HEK293T (cell line): ENCODE results near the gene URAD.
A peak's percentile ranks its signal among the peaks of the same experiment; 100 is the strongest.

ENCODE experiments used
- CTCF ChIA-PET: fragments of 350-600 bp; formaldehyde crosslinking; extraction: SDS; loops from one replicate; lab custom pipeline; 2021; ENCODE audit warnings: antibody characterized with exemption, inconsistent platforms; lab: Yijun Ruan, JAX
- POLR2A ChIA-PET: fragments of 350-600 bp; formaldehyde crosslinking; extraction: SDS; loops from one replicate; lab custom pipeline; 2020; ENCODE audit warnings: antibody characterized with exemption, inconsistent platforms; lab: Yijun Ruan, JAX
- DNase-seq: peaks from one replicate; pipeline ENCODE4 v3.0.0; 2012; ENCODE audit warnings: mixed read lengths; ENCODE audit errors: extremely low spot score
- ARNT ChIP-seq: fragments of 450-650 bp; IDR thresholded peaks from 2 replicates; pipeline ENCODE4 v1.6.1; 2017; ENCODE audit warnings: mild to moderate bottlenecking
- BHLHE40 ChIP-seq: fragments of 450-650 bp; IDR thresholded peaks from 2 replicates; pipeline ENCODE4 v1.6.1; 2016; ENCODE audit warnings: mild to moderate bottlenecking, moderate library complexity, borderline replicate concordance
- CTBP1 ChIP-seq: fragments of 450-650 bp; IDR thresholded peaks from 2 replicates; pipeline ENCODE4 v1.6.1; 2016; ENCODE audit warnings: borderline replicate concordance
- ELF4 ChIP-seq: fragments of 450-650 bp; IDR thresholded peaks from 2 replicates; pipeline ENCODE4 v1.6.1; 2017; ENCODE audit warnings: antibody characterized with exemption
- FOXA1 ChIP-seq: fragments of 450-650 bp; IDR thresholded peaks from 2 replicates; pipeline ENCODE4 v1.6.1; 2016; ENCODE audit warnings: mild to moderate bottlenecking
- FOXK2 ChIP-seq: fragments of 450-650 bp; IDR thresholded peaks from 2 replicates; pipeline ENCODE4 v1.6.1; 2016; ENCODE audit warnings: mild to moderate bottlenecking
- FOXM1 ChIP-seq: fragments of 450-650 bp; IDR thresholded peaks from 2 replicates; pipeline ENCODE4 v1.6.1; 2017; ENCODE audit warnings: mild to moderate bottlenecking, borderline replicate concordance
- HDGF ChIP-seq: fragments of 450-650 bp; IDR thresholded peaks from 2 replicates; pipeline ENCODE4 v1.6.1; 2017; ENCODE audit warnings: antibody characterized with exemption, borderline replicate concordance
- L3MBTL2 ChIP-seq: fragments of 450-650 bp; conservative IDR thresholded peaks from 2 replicates; pipeline ENCODE4 v1.6.1; 2016; ENCODE audit warnings: mild to moderate bottlenecking
- LEF1 ChIP-seq: fragments of 450-650 bp; IDR thresholded peaks from 2 replicates; pipeline ENCODE4 v1.6.1; 2017; ENCODE audit warnings: mild to moderate bottlenecking, borderline replicate concordance
- NFRKB ChIP-seq: fragments of 450-650 bp; IDR thresholded peaks from 2 replicates; pipeline ENCODE4 v1.6.1; 2016; ENCODE audit warnings: mild to moderate bottlenecking, moderate library complexity
- SP1 ChIP-seq: fragments of 450-650 bp; IDR thresholded peaks from 2 replicates; pipeline ENCODE4 v1.6.1; 2017
- SUZ12 ChIP-seq: fragments of 450-650 bp; IDR thresholded peaks from 2 replicates; pipeline ENCODE4 v1.6.1; 2016; ENCODE audit warnings: mild to moderate bottlenecking
- TARDBP ChIP-seq: fragments of 450-650 bp; IDR thresholded peaks from 2 replicates; pipeline ENCODE4 v1.6.1; 2016
- ZNF384 ChIP-seq: fragments of 450-650 bp; IDR thresholded peaks from 2 replicates; pipeline ENCODE4 v1.6.1; 2016
- TF ChIP-seq, protein P1 (sequence below): fragments of 450-650 bp; IDR thresholded peaks from 2 replicates; pipeline ENCODE4 v1.6.1; 2016

The URAD gene

GRCh38 chr13:27969082-27969865 is 19.2 kb downstream of the URAD start, which contains the start of gene CDX2:
Gene CDX2 (minus strand): TSS chr13:27969315. CDS start chr13:27969006, 309 bp downstream.
- ChIA-PET CTCF (interaction anchor here (0.8 to 1.7 kb wide), 3 partner anchors 17 to 607 kb away, joined by 3 to 4 read pairs (median 3); no protein-coding TSS in a partner anchor), POLR2A (interaction anchor here (1.0 to 2.3 kb wide), 5 partner anchors 7 to 143 kb away, joined by 4 to 10 read pairs (median 5); no protein-coding TSS in a partner anchor)
- peak; percentile 68 for DNase-seq

DNA sequence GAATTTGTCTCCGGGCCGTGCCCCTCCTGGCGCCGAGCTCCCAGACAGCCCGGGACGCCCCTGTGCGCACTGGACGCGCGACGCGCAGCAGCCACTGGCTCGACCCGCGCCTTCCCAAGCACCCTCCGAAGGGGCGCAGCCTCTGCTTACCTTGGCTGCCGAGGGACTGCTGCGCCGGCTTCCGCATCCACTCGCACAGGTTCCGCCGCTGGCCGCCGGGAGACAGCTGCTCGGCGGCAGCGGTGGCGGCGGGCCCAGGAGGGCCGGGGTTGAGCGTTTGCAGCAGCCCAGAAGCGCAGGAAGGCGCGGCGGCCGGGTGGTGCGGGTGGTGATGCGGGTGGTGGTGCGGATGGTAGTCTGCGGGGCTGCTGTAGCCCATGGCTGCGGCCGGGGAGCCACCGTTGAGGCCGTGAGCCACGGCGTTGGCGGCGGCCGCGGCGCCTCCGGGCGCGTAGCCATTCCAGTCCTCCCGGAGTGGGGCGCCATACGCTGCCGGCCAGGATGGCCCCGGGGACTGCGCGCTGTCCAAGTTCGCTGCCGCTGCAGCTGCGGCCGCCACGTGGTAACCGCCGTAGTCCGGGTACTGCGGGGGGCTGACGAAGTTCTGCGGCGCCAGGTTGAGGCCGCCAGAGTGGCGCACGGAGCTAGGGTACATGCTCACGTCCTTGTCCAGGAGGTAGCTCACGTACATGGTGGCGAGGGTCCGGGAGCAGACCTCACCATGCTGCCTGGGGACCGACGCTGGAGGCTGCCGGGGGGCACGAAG is 20.0 kb downstream of the URAD start:
- ChIA-PET POLR2A (interaction anchor here (1.0 to 2.3 kb wide), 7 partner anchors 8 to 142 kb away, joined by 4 to 10 read pairs (median 5); no protein-coding TSS in a partner anchor), CTCF (interaction anchor here (0.7 to 1.7 kb wide), 5 partner anchors 14 to 606 kb away, joined by 3 to 5 read pairs (median 3); no protein-coding TSS in a partner anchor)
- peak; percentile 71 for TF ChIP-seq L3MBTL2
- TF ChIP-seq HDGF = no peak
- DNase-seq = peak; percentile 27

More at GRCh38 chr13:27969082-27969865, 19.2 kb downstream of the URAD start, which contains the start of gene CDX2:
- TF ChIP-seq SP1 = no peak
- peak; percentile 35; the same call in 1 of the 2 replicates for TF ChIP-seq HDGF
- TF ChIP-seq SUZ12 = no peak
- TF ChIP-seq LEF1 = no peak
- peak; percentile 92 for TF ChIP-seq ARNT
- peak; percentile 30; the same call in 1 of the 2 replicates for TF ChIP-seq L3MBTL2
- TF ChIP-seq, protein P1, sequence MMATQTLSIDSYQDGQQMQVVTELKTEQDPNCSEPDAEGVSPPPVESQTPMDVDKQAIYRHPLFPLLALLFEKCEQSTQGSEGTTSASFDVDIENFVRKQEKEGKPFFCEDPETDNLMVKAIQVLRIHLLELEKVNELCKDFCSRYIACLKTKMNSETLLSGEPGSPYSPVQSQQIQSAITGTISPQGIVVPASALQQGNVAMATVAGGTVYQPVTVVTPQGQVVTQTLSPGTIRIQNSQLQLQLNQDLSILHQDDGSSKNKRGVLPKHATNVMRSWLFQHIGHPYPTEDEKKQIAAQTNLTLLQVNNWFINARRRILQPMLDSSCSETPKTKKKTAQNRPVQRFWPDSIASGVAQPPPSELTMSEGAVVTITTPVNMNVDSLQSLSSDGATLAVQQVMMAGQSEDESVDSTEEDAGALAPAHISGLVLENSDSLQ = peak; percentile 50; the same call in 1 of the 2 replicates
- no peak for TF ChIP-seq BHLHE40

DNA sequence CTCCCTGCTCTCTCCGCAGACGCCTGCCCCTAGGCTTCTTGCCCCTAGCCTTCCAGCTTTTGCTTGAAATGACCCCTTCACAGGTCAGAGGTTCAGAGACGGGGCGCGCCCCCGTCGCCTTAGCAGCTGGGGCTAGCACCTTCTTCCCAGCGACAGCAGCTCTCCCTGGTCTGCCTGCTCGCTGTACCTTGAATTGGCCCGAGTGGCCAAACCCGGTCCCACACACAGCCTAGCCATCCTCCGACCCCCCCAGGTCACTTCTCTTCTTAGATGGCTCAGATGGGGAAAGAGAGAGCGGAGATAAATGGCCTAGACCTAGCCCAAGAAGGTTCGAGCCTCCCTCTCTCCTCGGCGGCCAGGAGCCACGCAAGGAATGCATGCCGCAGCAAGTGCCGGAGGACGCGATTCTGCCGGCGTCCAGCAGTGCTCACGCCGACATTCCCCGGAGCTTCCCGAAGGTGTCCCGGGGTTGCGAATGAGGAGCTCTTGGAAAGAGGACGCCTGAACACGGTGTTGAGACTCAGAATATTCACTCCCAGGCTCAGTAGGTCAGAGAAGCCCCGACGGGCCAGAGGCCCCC is 20.7 kb downstream of the URAD start:
- ChIA-PET POLR2A (interaction anchor here (1.1 to 2.3 kb wide), 6 partner anchors 8 to 141 kb away, joined by 4 to 10 read pairs (median 6); no protein-coding TSS in a partner anchor), CTCF (interaction anchor here (0.7 to 1.7 kb wide), 4 partner anchors 14 to 605 kb away, joined by 3 to 5 read pairs (median 4); no protein-coding TSS in a partner anchor)
- TF ChIP-seq L3MBTL2 (no peak; the same call in 1 of the 2 replicates), FOXM1 (no peak), SUZ12 (no peak), ARNT (no peak), LEF1 (no peak), ZNF384 (no peak), HDGF (no peak), NFRKB (no peak), FOXA1 (no peak), BHLHE40 (no peak), SP1 (no peak), CTBP1 (no peak), ELF4 (no peak), FOXK2 (no peak), TARDBP (no peak)
- TF ChIP-seq, protein P1 = no peak
- DNase-seq = peak; percentile 41

DNA sequence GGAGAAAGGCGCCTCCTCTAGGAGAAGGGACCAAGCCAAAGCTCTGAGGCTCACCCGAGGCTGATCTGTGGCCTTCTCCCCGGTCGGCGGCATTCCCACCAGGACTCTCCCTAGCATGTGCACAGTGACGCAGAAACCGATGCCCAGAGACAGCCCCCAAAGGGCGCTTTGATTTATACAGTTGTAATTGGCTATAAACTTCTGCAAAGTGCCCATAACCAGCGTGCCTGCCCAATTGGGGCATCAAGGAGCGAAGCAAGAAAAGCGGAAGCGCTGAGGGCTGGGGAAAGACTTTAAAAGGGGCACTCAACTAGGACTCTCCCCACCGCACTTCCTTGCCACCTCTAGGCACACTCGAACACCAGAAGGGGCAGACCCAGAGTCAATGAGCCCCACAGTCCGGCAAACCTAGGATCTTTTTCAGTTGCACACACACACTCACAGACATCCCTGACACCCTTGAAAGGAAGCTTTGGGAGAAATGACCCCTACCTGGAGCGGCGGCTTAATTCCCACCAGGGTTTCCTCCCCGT is 21.2 kb downstream of the URAD start:
- TF ChIP-seq FOXA1 (no peak), TARDBP (no peak), NFRKB (no peak), SP1 (no peak), BHLHE40 (no peak), FOXM1 (no peak), SUZ12 (no peak), HDGF (no peak), L3MBTL2 (peak; percentile 67), ZNF384 (no peak), CTBP1 (peak; percentile 7; the same call in 1 of the 2 replicates), FOXK2 (no peak)
- TF ChIP-seq, protein P1 = peak; percentile 85
- DNase-seq = peak; percentile 37
- CTCF ChIA-PET = interaction anchor here (0.7 to 1.7 kb wide), 4 partner anchors 14 to 605 kb away, joined by 3 to 5 read pairs (median 4); no protein-coding TSS in a partner anchor
- POLR2A ChIA-PET = interaction anchor here (1.1 to 2.3 kb wide), 5 partner anchors 8 to 14 kb away, joined by 5 to 10 read pairs (median 6); no protein-coding TSS in a partner anchor

DNA sequence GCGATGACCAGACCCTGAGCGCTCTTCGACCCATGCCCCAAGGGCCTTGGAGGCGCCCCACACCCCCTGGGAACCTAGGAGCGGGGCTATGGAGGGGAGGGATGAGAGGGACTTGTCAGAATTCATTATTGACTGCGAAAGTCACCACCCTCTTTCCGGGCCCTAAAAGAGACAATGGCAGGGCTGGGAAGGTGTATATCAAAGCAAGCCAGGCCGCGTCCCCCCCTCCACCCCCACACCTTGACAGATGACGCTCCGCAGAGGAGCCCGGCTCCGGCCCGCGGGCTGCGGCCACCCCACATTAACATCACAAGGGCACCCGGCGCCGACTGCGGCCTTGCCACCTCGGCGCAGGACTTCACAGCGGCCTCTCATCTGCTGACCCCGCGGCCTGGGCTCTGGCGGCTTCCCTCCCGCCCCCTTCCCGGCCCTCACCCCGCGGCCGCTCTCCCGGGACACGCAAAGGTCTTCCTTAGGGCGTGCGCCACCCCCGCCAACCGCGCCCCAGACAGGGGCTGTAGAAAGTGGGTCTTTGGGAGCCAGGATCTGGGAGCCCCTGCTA is 21.8 kb downstream of the URAD start:
- DNase-seq = no peak
- POLR2A ChIA-PET = interaction anchor here (1.6 to 2.3 kb wide), 2 partner anchors 8 to 13 kb away, joined by 6 to 10 read pairs; no protein-coding TSS in a partner anchor
- CTCF ChIA-PET = no interaction called here
- TF ChIP-seq SUZ12 = no peak
- TF ChIP-seq ELF4 = no peak
- TF ChIP-seq CTBP1 = no peak
- TF ChIP-seq HDGF = no peak
